NCI-H345 (cell line): Measurements from ENCODE around the gene ERC2.

Experiments used
- DNase-seq: peaks from one replicate; lab custom pipeline; 2025; lab: John Stamatoyannopoulos, UW

ERC2 gene

DNA sequence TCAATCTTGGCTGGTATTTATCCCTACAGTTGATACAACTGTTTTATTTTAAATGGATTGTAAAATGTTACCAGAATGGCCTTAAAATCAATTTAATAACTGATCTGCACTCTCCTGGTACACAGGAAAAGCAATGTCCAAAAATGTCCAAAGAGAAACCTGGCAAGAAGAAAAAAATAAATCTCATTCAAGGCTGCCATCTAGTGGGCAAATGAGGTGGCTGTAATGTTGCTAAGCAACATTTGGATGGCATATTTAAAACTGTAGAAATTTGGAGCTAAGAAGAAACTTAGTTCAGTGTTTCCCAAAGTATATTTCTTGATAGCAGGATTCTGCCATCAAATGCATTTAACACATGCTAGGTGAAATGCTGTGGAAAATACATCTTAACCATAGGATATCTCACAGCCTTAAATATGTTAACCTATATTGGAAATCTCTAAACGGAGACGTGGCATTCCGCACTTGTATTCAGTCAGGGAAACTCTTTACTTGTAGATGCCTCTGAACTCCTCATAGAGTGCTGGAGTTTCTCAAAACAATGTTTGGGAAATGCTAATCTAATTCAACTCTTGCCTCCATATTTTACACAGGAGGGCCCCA, 216.8 kb downstream of the ERC2 start:
- peak; percentile 29 for DNase-seq

DNA sequence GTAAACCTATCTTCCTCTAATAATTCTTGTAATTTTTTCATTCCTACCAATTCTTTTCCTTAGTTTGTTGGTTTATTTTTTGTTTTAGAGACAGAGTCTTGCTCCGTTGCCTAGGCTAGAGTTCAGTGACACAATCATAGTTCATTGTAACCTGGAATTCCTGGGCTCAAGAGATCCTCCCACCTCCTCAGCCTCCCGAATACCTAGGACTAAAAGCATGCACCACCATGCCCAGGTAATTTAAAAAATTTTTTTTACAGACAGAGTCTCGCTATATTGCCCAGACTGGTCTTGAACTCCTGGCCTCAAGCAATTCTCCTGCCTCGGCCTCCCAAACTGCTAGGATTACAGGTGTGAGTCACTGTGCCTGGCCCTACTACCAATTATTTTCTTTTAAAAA, 220.2 kb downstream of the ERC2 start:
- DNase-seq = no peak

DNA sequence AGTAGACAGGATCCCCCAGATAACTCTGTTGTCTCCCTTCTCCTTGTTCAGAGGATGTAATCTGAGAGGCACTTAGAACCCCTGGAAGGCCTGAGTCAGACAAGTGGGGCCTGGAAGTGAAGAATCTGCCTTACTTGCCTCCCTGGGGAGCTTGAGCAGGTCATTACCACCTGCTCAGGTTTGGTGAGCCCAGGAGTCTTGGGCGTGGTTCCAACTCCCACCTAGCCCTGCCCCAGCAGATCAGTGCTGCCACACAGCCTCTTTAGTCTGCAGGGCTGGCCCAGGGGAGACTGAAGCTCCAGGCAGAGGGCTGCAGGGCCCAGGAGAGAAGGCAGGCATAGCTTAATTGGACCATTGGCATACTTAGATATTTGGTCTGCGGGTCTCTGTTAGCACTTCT, 230.0 kb downstream of the ERC2 start:
- DNase-seq = peak; percentile 19

DNA sequence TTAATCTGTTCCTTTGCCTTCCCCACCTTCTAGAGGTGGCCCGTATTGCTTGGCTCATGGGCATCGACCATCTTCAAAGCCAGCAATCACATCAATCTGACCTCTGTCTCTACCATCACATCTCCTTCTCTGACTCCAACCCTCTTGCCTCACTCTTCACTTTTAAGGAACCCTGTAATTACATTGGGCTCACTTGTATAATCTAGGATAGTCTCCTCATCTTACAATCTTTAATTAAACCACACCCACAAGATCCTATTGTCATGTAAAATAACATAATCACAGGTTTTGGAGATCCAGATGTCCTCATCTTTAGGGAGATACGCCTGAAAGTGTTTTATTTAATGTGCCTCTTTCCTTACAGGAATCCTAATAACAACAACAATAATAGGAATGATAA, 234.5 kb downstream of the ERC2 start:
- no peak for DNase-seq

DNA sequence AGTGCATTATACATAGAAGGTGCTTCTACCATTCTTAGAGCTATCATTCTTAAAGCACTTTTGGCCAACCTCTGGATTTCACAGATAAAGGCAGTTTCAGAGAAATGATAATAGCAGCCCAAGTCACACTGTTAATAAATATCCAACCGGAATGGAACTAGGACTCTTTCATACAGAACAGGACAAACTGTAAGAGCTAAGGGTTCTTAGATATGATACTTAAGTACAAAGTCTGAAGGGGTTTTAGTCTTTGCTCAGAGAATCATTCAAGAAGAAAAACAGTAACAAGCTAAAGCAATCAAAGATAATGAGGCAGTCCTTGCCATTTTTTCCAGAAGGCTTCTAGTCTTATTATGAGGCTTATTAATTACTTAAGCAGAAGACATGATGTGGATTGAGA, 239.0 kb downstream of the ERC2 start:
- no peak for DNase-seq

DNA sequence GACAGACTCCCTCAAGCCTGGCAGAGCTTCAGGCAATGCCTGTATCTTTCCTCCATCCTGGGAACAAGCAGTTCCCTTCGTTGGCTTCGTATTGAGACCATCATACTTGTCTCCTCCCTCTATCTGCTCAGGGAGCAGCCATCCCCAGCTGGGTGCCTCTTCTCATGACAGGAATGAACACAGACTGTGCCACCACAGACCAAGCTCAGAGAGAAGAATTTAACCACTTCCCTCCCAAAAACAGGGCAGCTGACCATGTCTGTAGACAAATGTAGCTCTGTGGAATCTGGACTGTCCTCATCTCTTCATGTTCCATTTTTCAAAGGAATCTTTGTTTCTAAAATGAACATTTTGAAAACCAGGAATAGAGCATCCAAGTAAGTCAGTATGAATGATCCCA, 245.4 kb downstream of the ERC2 start:
- DNase-seq = no peak

DNA sequence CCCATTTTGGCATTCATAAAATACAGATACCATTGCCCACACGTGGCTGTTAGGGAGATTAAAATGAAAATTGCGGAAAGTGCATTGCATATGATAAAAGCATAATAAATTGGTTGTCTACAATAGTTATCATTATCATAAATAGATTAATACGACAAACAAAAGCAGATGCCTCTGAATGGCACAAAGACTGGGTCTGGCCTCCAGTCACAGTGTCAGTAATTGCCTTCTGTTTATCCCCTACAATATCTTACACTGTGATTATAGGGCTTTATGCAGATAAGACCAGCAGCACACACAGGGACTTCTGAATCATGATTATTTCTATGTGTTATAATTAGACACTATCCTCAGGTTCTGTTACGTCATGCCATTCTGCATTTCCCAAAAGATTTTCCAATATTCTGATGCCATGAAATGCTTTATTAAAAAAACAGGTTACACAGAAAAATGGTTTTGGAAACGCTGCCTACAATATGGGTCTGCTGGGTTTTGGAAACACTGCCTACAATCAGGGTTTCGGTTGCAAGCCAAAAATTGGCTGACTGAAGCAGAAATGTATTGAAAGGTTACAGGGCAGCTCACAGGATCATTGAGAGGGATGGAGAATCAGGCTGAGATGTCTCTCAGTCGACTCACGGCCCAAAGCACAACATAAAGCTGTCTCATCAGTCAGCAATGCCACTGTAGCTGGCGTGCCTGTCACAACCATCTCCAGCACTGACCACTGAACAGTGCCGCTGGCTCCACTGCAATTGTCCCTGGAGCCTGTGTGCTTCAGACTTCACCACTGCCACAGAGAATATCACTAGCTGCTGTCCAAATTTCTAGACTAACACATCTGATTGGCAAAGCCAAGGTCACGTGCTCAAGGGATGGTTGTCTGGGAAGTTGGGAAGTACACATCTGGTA, 248.1 kb downstream of the ERC2 start:
- no peak for DNase-seq

DNA sequence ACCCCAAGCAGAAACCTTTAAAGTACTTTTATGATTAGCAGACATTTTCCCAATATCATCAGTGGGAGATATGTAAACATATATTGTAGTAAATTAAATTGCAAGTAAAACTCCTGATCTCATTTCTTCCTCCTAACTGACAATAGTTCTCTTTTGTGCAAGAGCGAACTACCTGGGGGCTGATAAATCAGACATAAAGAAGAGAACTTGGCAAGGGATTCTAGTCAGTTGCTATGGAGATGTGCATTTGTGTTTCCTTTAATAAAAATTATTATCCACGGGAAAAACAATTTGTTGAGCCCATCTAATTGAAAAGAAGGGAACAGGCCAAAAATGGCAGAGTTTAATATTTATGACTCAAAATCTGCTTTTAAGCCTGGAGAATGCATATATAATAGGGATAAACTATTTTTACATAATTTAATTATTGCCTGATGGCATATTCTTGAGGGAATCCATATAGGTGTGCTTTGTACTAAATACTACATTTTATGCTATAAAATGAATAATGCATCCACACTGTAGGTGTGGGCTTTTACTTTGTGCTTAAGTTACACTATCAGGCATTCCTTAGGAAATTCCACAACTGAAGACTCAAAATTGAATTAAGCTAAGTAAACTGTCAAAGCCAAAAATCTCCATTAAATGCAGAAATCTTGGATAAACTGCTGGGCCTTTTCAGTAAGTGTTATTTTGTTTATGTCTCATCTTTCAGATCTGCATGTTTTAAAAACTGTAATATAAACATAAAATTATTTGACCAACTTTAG, 258.1 kb downstream of the ERC2 start:
- DNase-seq = no peak

DNA sequence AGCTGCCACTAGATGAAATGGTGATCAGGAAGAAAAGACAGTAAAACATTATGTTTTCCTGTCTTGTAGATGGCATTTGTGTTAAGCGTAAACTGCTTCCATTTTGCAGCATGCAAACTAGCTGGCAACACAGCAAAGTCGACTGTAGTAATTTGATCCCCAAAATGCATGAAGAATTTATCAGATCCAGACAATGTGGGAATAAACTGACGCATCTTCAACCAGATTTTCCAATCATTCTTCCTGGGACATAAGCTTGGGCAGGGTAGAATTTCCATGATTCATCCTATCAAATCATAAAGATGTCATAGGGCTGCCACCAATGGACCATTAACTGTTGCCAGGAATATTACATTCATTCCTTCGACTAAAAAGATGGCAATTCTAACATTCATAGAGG, 260.3 kb downstream of the ERC2 start:
- no peak for DNase-seq

DNA sequence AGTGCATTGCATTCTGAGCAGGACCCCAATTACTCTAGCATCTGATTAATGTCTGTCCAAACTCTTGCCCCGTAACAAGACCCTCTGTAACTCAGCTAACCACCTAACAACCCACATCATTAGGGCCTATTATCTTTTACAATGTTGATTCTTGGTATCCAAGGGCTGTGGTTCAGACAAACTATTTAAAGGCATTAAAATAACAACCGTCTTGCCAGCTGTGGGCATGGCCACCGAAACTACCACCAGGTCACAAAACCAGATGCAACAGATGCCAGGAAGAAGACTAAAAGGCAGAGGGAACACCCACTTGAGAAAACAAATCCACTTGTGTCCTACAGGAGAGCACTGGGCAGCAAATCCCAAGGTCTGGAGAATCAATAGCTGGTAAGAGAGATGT, 262.9 kb downstream of the ERC2 start:
- no peak for DNase-seq

DNA sequence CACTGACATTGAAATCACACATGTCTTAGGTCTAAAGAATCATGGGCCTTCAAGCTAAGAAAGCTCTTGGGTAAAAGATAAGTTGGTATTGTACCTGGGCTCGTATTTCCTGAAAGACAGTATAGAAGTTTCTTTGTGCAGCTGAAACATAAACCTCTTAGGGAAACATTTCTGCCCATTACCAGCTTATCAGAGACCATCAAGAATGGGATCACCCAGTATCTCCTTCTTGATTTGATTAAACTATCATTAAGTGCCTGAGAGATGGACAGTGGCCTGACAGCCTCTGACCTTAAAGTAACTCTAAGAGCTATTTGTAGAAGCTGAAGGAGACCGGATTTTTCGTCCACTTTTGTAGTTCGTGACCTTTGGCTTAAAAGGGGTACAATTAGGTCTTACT, 265.3 kb downstream of the ERC2 start:
- DNase-seq = no peak

DNA sequence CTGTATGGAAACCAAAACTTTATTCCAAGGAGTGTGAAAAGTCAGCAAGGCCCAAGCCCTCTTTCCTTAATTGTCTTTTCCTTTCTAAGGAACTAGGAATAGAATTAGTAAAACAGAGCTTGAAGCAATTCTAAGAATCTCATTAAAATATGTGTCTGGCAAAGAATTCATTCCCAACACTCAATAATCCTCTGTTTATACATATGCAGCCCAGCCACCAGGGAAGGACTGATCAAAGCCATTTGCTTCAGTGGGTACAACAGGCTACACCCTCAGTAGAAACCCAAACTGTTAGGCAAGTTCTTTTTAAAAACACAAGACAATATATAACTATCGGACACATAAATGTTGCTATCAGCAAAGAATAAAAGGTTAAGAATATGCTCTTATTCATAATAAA, 266.9 kb downstream of the ERC2 start:
- DNase-seq = no peak

DNA sequence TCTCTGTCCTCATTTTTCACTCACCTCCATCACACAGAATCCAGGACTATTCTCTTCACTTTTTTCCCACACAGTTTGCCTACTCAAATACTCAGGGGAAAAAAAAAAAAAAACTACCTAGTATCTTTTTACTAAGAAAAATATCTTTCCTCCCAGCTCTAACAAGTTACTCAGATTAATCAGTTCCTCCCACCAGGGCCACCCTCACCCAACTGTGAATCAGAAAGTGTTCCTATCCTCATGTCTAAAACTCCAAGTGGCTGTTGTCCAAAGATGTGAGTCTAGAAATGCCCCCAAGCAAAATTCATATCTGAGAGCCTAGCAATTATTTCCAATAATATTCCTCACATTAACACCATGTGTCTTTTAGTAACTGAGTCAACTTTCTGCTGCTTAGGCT, 268.0 kb downstream of the ERC2 start:
- DNase-seq = no peak

DNA sequence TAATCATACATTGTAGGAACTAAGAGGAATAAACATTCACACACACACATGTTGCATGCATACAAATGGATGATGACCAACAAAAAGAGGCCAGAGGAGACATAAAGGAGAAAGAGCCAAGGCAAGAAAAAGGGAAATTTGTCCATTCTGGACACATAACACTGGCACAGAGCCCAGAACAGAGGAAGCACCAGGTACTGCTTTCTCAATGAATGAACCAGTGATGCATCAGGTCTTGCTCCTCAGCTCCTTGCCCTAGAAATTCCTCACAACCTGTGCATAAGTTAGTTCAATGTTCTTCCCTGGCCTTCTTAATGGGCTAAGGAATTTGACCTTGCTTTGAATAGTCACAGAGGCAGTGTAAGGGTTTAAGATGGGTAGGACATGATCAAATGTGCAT, 270.3 kb downstream of the ERC2 start:
- no peak for DNase-seq

DNA sequence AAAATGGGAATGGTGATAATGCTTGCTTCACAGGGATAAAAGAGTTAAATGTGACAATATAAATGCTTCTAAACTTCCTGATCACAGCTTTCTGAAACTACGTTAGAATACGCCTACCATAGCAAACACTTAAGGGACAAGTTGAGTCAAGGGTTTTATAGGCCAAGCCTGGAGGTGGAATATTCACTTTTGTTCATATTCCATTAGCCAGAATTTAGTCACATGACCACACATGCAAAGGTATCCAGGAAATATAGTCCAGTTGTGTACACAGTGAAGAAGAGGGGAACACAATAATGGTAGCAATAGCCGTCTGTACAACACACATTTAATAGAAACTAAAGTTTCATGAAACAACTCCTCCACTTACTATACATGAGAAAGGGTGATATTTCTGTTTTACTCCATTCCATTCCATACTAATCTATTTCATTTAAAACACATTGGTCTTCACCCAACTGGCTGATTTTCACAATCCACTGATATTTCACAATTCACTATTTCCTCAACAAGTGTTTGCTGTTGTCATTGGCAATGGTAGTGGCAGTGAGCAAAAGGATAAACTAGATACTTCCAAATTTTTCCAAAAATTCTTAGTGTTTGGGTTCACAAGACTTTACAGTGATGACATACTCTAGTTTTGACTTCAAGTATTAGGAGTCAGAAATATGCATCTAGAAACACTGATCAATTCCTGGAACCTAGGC, 270.9 kb downstream of the ERC2 start:
- no peak for DNase-seq

DNA sequence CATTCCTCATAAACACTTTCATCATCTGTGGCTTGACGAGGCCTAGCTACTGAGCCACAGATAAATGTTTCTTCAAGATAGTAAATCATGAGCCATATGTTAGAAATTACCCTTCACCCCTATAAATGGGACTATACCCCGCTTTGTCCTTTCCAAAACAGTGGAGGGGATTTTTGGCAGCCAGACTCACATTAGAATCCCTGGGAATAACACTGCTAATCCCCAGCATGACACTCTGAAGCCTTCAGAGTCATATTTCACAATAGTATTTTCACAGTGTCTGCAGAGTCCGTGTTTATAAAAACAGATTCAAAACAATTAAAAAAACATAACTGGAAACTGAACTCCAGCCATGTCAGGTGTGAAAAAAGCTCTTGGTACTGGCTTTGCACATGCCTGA, 271.6 kb downstream of the ERC2 start:
- DNase-seq = no peak

DNA sequence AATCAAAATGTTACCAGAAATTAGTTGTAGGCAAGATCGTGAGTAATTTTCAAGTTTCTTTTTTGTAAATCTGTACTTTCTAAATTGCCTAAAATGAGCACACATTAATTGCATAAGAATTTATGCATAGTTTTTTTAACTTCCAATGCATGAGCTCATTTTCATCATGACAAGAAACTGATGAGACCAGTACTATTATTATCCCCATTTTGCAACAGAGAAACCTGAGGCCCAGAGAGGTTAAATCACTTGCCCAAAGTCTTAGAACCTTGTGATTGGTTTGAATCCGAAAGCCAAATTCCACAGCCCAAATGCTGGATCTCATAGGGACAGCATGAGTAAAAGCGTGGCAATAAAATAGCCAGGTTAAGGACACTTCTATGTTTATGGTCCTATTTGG, 274.7 kb downstream of the ERC2 start:
- no peak for DNase-seq

DNA sequence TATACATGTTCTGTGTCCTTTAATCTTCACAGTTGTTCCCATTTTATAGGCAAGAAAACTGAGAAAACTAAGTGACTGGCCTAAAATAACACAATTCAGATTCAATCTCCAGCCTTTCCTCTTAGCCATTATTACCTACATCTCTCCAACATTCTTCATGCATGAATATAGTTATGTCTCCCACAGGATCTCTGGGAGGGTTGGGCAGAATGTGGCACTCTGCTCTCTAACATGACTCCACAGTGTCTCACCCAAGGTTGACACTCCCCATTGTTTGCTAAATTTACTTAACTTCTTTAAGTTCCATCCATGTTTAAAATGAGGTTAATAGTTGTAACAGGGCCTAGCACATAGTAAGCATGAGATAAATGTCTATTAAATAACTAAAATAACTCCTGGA, 276.3 kb downstream of the ERC2 start:
- DNase-seq = no peak

DNA sequence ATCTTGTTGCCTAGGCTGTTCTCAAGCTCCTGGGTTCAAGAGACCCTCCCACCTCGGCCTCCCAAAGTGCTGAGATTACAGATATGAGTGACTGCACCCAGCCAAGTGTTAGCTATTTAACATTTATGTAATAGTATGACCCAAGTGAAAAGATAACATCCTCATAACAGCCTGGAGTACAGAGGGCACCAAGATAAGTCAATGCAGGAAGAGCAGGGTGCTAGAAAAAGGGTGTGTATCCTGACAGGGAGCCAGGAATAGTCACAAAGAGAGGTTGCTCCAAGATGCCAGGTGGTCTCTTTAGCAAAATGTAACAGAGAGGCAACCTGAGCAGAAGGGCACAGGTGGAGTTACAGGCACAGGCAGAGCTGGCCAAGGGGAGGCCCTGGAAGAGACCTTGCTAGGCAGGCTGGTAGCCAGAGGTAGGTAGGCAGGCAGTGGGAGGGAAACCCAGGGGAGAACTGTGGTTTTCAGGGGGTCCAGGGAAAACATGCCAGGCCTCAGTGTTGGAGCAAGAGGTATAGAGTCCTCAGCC, 277.4 kb downstream of the ERC2 start:
- no peak for DNase-seq

DNA sequence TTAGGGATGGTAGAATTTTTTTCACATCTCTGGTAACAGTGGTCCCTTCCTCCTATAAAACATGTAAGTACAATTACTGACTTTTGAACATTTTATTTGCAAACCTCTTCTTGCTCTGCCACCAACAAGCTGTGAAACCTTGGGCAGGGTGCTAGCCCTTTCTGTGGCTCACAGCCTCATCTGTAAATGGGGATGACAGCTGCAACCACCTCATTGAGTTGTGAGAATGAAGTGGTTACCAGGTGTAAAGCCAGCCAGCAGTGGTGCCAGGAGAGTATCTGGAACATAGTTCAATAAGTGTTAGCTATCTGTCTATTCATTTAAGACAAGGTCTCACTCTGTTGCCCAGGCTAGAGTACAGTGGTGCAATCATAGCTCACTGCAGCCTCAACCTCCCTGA, 278.1 kb downstream of the ERC2 start:
- DNase-seq = no peak

DNA sequence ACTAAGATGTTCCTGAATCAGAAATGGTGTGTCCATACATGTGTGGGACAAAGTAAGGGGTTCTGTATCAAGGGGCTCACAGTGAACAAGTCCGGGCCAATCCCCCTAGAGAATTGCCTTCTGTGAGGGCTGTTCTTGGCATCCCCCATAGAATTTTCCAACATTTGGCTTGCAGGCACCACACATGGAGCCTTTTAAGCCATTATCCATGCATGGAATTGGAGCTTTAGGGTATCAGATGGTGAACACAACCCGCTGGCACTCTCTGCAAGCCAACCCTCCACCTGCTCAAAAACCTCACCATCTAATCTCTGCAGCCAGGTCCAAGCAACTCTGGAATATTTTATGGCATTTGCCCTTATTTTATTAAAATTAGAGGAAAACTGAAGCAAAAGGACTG, 278.7 kb downstream of the ERC2 start:
- no peak for DNase-seq

DNA sequence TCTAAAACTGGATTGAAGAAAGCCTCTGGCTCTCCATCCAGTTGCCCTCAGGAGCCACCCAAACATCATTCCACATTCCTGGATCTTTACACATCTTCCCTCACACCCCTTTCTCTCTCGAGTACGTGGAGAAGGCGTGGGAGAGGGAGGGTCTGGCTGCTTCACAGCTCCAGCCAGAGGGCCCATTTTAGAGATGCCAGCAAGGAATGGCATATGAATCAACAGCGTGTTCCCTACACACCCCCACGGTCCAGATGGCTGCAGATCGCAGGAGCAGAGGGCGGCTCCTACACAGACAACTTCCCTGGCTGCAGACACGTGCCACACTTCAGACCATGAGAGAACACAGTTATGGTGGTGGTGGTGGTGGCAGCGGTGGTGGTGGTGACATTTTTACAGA, 280.1 kb downstream of the ERC2 start:
- DNase-seq = no peak
